Left renal cortex interstitium (tissue), 4 donors: ENCODE results near the gene IRAK2. TPM values are rescaled to one million over a fixed set of nuclear protein-coding genes. Genes with fewer than 3 reads are reported as not detected.
"Not testable (repeated sequence)": the region's sequence is repeated elsewhere in the genome, so short reads cannot be mapped to it uniquely, and the experiment has no call there.

Experiments
- DNase-seq, 4 donors: peaks; one replicate each; pipeline ENCODE4 v3.0.0-alpha.2; 2013; ENCODE audit warnings: low read depth in 4 of 4, low spot score in 2 of 4, missing footprints in 1 of 4
- polyA plus RNA-seq, 4 donors: library from polyadenylated mRNA; unstranded; fragments of 120-200 nt; gene quantifications; one replicate each; pipeline ENCODE4 v1.2.1, GENCODE V29; 2013; ENCODE audit not compliant: insufficient read length in 4 of 4

IRAK2 gene, protein sequence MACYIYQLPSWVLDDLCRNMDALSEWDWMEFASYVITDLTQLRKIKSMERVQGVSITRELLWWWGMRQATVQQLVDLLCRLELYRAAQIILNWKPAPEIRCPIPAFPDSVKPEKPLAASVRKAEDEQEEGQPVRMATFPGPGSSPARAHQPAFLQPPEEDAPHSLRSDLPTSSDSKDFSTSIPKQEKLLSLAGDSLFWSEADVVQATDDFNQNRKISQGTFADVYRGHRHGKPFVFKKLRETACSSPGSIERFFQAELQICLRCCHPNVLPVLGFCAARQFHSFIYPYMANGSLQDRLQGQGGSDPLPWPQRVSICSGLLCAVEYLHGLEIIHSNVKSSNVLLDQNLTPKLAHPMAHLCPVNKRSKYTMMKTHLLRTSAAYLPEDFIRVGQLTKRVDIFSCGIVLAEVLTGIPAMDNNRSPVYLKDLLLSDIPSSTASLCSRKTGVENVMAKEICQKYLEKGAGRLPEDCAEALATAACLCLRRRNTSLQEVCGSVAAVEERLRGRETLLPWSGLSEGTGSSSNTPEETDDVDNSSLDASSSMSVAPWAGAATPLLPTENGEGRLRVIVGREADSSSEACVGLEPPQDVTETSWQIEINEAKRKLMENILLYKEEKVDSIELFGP
- polyA plus RNA-seq = 1 to 10 TPM in 1 of 4 donors, under 1 TPM in 3; 0.62 to 1.2 (median 0.86) TPM

DNA sequence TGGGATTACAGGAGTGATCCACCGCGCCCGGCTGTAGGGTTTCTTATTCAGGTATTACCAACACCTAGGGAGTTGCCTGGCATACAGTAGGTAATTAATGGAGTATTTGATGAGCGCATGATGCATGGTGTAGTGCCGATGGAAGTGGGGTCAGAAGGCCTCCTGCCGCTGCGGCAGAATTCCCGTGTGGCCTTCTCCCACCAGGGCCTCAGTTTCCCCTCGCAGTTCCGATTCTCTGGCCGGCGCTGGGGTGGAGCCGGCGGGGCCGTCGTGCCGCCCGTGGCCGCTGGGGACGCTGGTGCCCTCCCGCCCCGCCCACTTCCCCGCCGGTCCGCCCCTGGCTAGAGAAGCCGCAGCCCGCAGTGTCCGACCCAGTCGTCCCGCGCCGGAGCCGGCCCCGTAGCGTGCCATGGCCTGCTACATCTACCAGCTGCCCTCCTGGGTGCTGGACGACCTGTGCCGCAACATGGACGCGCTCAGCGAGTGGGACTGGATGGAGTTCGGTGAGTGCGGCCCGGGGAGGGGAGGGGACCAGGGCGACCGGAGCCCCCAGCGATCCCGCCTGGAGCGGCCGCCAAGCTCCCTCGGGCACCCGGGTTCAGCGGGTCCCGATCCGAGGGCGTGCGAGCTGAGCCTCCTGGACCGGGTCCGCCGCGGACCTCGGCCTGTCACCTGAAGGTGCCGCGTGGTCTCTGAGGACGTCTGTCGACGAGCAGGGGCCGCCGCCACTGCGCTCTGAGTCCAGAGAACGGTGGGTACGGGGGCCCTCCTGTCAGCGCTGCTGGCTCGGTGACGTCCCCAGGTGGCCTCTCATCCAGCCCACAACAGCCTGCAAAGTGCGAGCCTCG lies at the start of gene IRAK2:
Gene IRAK2 (plus strand): TSS at position 374 of the 848 bp plus-strand sequence. CDS start 36 bp downstream, at position 410.
- peak in 1 of 4 donors; percentile 38 for DNase-seq

DNA sequence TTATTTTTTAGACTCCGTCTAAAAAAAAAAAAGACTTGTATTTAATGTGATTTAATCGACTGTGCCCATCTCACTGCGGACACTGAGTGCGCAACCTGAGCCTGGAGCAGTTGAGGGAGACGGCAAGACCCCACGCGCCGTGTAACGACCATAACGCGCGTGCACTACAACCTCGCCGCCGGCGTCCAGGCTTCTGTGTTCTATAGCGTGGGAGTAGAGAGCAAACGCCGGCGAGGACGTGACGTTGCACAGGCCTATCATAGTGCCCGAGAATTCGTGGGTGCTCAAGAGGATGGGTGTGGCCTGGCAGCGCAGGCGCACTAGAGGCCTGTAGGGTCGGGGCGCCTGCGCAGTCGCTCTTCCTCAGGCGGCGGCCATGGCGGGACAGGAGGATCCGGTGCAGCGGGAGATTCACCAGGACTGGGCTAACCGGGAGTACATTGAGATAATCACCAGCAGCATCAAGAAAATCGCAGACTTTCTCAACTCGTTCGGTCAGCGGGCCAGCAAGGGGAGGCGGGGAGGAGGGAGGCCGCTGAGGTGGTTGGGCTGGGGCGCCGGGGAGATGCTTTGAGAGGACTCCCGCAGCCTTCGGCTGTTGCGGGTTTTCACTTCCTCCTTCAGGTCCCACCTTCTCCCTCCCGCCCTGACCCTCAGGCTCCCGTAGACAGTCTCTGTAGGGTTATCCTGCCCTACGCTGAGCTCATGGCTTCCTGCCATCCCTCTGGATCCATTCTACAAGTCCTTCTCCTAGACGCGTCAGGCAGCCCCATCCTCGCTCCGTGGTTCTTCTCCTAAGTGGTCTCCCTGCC lies 49.2 kb upstream of the IRAK2 start, which contains the start of gene BRK1:
Gene BRK1 (plus strand): TSS at position 350 of the 812 bp plus-strand sequence. CDS start 27 bp downstream, at position 377.
- peak; percentile 79 to 90 (median 86) for DNase-seq

DNA sequence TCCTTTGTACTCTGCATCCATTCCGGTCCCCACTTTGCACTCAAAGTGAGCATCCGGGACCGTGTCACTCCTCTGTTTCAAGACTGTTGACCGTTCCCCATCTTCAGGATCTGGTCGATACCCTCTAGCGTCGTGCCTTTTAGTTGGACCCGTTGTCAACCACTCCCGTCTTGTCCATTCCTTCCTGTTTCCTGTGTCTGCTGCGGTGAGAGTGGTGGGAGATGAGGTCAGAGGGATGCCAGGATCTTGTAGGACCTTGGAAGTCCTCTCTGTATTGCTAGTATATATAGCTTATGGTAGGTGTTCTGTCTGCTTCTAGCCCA lies 48.6 kb upstream of the IRAK2 start:
- DNase-seq = peak in 1 of 4 donors; percentile 0

DNA sequence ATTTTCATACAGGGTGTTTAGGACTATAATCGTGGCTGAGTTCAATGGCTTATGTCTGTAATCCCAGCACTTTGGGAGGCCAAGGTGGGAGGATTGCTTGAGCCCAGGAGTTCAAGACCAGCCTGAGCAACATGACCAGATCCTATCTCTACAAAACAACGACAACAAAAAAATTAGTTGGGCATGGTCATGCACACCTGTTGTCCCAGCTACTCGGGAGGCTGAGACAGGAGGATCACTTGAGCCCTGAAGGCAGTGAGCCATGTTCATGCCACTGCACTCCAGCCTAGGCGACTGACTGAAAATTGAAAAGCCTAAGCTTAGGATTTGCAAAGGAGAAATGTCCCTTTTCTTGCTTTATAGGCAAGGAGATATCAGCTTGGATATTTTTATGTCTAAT lies 47.8 kb upstream of the IRAK2 start:
- DNase-seq = no peak

DNA sequence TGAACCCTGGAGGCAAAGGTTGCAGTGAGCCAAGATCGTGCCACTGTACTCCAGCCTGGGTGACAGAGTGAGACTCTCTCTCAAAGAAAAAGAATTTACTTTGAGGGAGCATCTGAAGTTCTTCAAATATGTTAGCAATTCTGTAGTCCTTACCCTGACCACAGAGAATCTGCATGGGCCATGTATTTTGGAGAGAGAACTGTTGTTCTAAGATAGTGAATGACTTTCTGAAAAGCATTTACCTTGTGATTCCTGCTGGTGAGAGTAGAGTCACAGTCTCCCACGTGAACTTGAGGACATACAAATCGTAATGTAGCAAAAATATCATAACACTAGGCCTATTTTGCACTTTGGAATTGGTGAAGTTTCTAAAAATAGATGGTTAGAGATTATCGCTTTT lies 45.3 kb upstream of the IRAK2 start:
- DNase-seq = no peak

DNA sequence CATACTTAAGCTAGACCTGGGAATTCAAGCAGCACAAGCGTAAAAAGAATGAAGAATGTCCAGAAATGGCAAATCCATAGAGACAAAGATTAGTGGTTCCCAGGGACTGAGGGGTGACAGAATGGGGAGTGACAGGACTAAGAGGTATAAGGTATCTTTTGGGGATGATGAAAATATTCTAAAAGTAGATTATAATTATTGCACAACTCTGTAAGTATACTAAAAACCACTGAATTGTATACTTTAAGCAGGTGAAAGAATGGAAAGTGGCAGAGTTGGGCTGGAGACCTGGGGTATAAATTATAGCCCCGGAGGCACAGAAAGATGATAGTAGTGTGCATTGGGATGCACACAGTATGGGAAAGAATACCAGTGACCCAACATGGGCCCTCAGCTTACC lies 43.7 kb upstream of the IRAK2 start:
- no peak for DNase-seq

DNA sequence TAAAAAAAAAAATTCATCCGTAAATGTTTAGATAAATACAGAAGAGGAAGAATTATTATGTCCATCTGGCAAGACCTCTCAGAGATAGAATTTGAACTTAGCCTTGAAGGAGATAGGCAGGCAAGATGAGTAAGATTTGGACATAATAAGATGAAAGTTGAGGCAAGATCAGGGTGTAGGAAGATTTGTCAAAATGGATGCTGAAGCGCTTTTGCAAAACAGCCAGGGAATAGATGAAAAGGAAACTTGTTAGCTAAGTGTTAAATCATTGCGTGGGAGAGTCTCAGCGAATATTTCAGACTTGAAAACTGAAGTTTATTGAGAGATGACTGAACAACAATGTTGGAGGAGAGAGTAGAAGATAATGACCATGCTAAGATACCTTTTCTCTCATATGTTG lies 42.0 kb upstream of the IRAK2 start:
- no peak for DNase-seq

DNA sequence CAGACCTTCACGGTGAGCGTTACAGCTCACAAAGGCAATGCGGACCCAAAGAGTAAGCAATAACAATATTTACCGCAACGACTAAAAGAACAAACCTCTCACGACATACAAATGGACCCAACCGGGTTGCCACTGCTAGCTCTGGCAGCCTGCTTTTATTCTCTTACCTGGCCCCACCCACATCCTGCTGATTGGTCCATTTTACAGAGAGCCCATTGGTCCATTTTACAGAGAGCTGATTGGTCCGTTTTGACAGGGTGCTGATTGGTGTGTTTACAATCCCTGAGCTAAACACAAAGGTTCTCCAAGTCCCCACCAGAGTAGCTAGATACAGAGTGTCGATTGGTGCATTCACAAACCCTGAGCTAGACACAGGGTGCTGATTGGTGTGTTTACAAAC lies 28.8 kb upstream of the IRAK2 start:
- not testable (repeated sequence) for DNase-seq

DNA sequence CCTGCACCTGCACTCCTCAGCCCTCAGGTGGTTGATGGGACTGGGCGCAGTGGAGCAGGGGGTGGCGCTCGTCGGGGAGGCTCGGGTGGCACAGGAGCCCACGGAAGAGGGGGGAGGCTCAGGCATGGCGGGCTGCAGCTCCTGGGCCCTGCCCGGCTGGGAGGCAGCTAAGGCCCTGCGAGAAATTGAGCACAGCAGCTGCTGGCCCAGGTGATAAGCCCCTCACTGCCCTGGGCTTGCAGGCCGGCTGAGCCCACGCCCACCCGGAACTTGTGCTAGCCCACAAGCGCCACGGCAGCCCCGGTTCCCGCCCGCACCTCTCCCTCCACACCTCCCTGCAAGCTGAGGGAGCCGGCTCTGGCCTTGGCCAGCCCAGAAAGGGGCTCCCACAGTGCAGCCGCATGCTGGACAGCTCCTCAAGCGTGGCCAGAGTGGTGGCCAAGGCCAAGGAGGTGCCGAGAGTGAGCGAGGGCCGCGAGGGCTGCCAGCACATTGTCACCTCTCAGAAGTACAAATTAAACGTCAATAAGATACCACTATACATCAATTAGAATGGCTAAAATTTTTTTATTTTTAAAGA lies 28.2 kb upstream of the IRAK2 start:
- no peak for DNase-seq

DNA sequence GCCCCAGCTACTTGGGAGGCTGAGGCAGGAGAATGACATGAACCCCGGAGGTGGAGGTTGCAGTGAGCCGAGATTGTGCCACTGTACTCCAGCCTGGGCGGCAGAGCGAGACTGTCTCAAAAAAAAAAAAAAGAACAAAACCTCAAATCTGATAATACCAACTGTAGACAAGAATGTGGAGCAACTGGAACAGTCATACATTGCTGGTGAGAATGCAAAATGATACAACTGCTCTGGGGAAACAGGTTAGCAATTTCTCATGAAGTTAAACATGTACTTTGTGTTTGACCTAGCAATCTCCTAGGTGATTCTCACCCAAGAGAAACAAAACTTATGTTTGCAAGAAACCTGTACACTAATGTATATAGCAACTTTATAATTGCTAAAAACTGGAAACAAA lies 27.5 kb upstream of the IRAK2 start:
- no peak for DNase-seq

DNA sequence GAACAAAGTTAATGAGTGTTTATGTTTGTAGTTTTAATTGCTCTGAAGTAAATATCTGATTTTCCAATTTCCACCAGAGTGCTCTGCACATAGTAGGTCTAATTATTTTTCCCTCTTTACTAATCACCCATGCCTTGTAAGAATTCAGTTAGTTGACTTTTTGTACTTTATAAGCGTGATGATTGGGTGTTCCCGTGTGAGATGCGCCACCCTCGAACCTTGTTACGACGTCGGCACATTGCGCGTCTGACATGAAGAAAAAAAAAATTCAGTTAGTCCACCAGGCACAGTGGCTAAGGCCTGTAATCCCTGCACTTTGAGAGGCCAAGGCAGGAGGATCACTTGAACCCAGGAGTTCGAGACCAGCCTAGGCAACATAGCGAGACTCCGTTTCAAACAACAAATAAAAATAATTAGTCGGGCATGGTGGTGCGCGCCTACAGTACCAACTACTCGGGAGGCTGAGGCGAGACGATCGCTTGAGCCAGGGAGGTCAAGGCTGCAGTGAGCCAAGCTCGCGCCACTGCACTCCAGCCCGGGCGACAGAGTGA lies 23.6 kb upstream of the IRAK2 start:
- no peak for DNase-seq

DNA sequence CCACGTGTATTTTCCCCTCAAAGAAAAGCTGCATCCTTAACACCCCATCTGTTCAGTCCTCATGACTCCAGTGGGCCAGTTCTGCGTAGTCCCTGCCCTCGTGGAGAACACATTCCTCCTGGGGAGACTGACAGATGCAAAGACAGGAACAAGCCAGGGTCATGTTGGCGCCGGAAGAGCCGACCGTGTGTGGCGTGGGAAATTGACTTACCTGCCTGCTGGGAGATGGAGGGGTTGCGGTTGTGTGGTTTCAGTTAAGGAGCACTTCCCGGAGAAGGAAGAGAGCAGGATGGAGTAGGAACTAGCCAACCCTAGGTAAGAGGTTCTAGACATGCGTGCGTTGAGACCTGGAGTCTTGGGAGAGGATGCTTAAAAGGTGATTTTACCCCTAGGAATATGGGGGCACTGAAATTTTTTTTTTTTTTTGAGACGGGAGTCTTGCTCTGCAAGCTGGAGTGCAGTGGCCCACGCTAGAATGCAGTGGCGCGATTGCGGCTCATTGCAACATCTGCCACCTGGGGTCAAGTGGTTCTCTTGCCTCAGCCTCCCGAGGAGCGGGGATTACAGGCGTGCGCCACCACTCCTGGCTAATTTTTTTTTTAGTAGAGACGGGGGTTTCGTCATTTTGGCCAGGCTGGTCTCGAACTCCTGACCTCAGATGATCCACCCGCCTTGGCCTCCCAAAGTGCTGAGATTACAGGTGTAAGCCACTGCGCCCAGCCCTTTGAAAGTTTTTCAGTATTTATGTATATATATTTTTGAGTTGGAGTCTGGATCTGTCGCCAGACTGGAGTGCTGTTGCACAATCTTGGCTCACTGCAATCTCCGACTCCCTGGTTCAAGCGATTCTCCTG lies 21.8 kb upstream of the IRAK2 start:
- no peak for DNase-seq

DNA sequence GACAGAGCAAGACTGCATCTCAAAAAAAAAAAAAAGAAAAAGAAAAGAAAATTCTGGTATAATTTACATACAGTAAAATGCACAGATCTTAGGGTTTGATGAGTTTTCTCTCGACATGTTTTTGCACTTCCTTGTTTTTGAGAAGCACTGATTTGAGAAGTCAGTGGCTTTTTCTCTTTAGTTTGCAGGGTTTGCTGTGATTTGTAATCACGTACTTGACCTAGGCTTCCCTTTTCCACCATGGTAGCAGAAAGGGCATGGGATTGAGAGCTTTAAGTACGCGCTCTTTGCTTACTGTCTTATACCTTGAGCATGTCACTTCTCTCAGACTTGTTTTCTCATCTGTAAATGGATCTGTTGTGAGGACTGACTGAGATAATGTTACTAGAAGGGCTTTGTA lies 19.0 kb upstream of the IRAK2 start:
- DNase-seq = no peak

DNA sequence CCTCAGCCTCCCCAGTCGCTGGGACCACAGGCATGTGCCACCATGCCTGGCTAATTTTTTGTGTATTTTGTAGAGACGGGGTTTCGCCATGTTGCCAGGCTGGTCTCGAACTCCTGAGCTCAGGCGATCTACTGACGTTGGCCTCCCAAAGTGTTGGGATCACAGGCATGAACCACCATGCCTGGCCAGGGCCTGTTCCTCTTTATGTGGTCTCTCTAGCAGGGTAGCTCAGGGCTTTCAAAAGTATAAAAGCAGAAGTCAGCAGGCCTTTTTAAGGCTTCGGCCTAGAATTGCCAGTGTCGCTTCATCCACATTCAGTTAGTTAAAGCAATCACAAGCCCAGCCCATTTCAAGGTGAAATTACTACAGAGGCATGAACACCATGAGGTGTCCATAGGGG lies 15.5 kb upstream of the IRAK2 start:
- DNase-seq = no peak

DNA sequence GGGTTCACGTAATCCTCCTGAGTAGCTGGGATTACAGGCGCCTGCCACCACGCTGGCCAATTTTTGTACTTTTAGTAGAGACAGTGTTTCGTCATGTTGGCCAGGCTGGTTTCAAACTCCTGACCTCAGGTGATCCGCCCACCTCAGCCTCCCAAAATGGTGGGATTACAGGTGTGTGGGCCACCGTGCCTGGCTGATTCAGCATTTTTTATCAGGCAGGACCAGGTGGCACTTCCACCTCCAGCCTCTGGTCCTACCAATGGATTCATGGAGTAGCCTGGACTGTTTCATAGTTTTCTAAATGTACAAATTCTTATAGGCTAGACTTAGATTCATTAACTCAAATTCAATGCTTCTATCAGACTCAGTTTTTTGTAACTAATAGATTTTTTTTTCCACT lies 13.7 kb upstream of the IRAK2 start:
- no peak for DNase-seq

DNA sequence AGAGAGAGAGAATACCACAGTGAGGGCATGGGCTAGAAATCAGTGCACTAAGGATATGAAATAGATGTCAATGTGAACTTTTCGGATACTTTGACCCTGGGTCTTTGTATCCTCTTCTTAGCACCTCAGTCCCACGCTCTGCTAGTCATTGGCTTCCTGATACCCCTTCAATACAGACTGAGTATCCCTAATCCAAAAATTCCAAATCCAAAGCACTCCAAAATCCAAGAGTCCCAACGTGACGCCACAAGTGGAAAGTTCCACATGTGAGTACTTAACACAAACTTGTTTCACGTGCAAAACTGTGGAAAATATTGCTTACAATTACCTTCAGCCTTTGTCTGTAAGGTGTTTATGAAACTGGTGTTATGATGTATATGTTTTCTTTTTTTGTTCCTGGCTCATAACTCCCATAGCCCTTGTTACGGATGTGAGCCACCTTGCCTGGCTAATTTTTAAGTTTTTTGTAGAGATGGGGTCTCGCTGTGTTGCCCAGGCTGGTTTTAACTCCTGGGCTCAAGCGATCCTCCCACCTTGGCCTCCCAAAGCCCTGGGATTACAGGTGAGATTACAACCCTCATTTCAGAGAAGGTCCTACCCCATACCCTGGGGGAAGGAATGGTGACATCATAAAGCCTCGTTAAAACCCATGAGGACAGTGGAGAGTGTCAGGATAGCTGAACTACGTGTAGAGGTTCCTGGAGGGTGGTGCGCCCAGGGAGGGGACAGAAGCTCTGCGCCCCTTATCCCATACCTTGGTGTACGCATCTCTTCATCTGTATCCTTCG lies 10.2 kb upstream of the IRAK2 start:
- no peak for DNase-seq

DNA sequence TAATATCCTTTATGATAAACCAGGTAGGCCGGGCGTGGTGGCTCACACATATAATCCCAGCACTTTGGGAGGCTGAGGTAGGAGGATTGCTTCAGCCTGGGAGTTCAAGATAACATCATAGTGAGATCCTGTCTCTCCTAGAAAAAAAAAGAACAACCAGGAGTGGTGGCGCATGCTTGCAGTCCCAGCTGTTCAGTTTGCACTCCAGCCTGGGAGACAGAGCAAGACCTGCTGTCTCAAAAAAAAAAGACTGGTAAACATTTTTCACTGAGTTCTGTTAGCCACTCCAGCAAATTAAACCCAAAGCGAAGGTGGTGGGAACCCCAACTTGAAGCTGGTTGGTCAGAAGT lies 9.6 kb upstream of the IRAK2 start:
- no peak for DNase-seq

DNA sequence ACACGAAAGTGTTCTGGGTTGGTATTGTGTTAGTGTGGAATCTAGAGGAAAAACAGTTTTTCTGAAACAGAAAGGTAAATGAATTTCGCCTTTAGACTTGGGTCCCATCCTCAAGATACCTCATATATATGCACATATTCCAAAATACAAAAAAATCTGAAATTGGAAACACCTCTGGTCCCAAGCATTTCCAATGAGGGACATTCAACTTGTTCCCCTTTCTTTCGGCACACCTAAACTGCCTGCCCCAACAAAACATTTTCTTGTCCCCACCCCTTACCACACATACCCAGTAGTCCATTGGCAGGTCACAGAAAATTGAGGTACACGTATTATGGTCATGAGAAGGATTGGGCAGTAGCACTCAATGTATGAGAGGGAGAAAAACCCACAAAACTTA lies 9.1 kb upstream of the IRAK2 start:
- DNase-seq = no peak
